GM18505 (cell line): ENCODE data around the gene PCSK4.

Source experiments
- ATAC-seq: cut with Tn5 transposase; IDR thresholded peaks from one replicate; pipeline ENCODE4 v1.9.1; 2021; ENCODE audit not compliant: unreplicated experiment
- POLR2A ChIP-seq: IDR thresholded peaks from 4 replicates; pipeline ENCODE4 v1.6.1; 2011; ENCODE audit warnings: borderline replicate concordance; ENCODE audit not compliant: insufficient read depth, insufficient read length; ENCODE audit errors: extremely low read depth

PCSK4 gene

DNA sequence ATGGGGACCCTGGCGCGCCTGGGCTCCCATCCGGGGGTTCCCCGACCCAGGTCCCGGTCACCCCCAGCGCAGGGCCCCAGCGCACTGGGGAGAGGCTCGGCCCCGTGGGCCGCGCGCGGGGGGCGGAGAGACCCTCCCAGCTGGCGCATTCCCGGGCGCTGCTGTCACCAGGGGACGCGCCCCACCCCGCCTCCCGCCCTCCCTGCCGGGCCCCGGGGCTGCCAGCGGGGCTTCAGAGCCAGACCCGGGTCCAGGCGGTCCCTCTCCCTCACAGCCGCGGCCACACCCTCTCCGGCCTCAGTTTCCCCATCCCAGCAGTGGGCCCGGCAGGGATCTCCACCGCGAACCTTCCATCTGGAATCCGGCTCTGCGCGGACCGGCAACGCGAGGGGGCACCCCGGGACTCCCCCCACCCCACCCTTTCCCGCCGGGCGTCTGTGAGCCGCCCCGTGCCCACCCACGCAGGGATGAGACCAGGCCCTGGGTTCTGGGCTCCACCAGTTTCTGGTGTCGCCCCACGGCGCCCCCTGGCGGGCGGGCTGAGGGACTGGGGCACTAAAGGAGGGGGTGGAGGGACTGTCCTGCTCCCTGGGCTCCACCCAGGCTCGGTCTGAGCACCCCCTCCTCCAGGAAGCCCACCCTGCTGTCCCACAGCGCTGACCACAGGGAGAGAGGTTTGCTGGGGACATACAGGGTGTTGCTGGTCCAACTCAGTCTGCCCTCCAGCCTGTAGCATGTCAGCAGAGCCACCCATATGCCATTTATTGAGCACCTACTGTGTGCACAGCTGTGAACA lies 23.5 kb upstream of the PCSK4 start:
- ATAC-seq = no peak
- TF ChIP-seq POLR2A = no peak

DNA sequence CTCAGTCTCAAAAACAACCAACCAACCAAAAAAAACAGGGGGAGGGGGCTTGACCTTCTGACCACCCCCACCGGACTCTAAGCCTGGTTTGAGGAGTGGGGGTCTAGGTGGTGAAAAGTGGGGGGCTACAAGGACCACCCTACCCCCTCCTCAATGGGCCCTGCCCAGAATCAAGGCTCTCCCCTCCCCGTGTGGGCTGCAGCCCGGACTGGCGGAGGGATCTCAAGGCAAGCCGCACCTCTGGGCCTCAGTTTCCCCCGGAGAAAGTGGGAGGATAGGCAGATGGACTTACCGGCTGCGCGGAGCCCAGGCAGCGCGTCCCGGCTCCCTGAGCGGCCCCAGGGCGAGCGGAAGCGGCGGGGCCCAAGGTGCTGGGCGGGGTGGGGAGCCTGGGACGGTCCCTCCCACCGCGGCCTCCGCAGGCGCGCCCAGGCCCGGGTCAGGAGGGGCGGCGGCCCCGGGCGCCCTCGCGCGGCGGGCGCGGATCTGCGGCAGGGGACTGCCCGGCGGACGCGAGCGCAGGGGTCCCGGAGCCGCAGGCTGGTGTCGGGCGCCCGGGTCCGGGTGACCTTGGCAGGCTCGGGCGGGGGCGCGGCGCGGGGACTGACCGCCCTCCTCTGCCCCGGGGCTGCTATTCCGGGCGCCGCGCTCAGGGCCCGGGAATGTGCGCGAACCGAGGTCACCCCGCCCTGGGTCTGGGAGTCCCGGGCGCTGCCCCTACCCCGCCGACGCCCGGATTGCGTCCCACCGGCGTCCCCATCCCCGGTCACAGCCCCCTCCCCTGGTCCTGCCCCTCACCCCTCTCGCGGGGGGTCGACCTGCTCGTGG lies 22.7 kb upstream of the PCSK4 start, which contains the start of gene ADAMTSL5:
Gene ADAMTSL5 (minus strand): TSS at position 349 of the 828 bp plus-strand sequence. CDS start 2,076 bp downstream, outside the sequence.
- TF ChIP-seq POLR2A = peak; percentile 42
- no peak for ATAC-seq

GRCh38 chr19:1511318-1512317 lies 21.5 kb upstream of the PCSK4 start:
- ATAC-seq = no peak
- no peak for TF ChIP-seq POLR2A

GRCh38 chr19:1510807-1511206 lies 20.7 kb upstream of the PCSK4 start:
- TF ChIP-seq POLR2A = no peak
- ATAC-seq = no peak

DNA sequence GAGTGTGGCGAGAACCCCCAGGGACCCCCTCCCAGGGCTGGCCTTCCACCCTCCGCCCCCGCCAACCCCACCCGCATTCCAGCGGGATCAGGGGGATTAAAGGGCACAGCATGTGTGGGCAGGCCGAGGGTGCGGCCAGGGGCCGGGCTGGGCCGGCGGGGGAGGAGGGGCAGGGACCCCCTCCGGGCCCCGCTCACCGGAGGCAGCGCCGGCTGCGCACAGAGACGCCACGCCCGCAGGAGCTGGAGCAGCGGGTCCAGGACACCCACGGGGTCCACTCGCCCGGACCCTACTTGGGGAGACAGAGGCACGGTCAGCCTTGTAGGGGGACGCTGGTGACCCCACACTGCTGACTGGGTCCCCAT lies 20.3 kb upstream of the PCSK4 start:
- TF ChIP-seq POLR2A = no peak

GRCh38 chr19:1509602-1510441 lies 19.7 kb upstream of the PCSK4 start:
- TF ChIP-seq POLR2A = no peak
- no peak for ATAC-seq

More for the DNA sequence above, 20.3 kb upstream of the PCSK4 start:
- no peak for ATAC-seq

GRCh38 chr19:1508507-1508856 lies 18.3 kb upstream of the PCSK4 start:
- no peak for TF ChIP-seq POLR2A
- ATAC-seq = no peak

GRCh38 chr19:1507763-1508506 lies 17.8 kb upstream of the PCSK4 start:
- no peak for ATAC-seq
- TF ChIP-seq POLR2A = no peak

- ATAC-seq = no peak
- TF ChIP-seq POLR2A = no peak
These were observed 17.1 kb upstream of the PCSK4 start for GRCh38 chr19:1507192-1507660.

DNA sequence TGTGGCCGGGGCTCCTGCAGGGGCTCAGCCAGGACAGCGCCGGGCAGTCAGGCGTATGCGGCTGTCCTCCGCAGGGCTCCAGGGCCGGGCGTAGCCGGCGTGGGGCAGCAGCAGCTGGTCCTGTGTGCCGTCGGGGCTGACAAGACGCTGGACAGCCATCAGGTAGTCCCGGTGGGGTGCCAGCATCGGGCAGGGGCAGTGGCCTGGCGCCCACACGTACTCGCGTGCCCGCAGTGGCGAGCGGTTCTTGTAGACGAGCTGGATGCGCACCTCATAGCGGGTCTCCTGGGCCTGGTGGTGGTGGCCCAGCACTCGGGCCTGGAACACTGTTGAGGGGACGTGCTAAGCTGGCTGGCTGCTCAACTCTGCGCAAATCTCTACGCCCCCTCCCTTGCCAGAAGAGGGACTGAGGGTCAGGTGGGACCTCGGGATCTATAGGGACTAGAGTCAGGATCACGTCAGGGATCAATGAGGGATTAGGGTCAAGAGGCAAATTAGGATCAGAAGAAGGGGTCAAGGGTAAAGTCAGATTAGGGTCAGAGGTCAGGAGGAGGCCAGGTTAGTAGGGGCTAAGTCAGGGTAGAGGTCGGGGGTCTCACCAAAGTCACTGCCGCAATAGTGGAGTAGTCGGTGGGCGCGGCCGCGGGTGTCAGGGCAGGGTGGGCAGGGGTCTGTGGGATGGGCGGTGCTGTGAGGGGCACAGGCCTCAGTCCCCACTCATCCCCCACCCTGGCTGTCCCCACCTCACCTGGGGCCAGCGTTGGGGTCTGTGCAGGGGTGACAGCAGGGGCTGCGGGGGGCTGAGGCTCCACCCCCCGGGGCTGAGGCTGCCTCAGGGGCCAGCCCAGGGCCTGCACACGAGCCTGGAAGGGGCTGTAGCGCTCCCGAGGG lies 16.1 kb upstream of the PCSK4 start:
- ATAC-seq = no peak
- TF ChIP-seq POLR2A = no peak
